ENCODE measurements around the gene STAB1.

STAB1 gene

GRCh38 chr3:52481819-52482521 lies 13.2 kb upstream of the STAB1 start:
- TF ChIP-seq, protein P1, sequence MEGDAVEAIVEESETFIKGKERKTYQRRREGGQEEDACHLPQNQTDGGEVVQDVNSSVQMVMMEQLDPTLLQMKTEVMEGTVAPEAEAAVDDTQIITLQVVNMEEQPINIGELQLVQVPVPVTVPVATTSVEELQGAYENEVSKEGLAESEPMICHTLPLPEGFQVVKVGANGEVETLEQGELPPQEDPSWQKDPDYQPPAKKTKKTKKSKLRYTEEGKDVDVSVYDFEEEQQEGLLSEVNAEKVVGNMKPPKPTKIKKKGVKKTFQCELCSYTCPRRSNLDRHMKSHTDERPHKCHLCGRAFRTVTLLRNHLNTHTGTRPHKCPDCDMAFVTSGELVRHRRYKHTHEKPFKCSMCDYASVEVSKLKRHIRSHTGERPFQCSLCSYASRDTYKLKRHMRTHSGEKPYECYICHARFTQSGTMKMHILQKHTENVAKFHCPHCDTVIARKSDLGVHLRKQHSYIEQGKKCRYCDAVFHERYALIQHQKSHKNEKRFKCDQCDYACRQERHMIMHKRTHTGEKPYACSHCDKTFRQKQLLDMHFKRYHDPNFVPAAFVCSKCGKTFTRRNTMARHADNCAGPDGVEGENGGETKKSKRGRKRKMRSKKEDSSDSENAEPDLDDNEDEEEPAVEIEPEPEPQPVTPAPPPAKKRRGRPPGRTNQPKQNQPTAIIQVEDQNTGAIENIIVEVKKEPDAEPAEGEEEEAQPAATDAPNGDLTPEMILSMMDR (IDR thresholded peaks at IDR 0.05; ENCODE audit: insufficient read depth, low read depth, low read length, missing control alignments): peak; percentile 38
- DNase-seq (ENCODE audit: low read depth): no peak
- H3K4me3 ChIP-seq (ENCODE audit: low read depth, low read length): no peak overlapping the region

GRCh38 chr3:52483081-52483480 lies 12.1 kb upstream of the STAB1 start:
- DNase-seq (ENCODE audit: low read depth): no peak
- H3K4me3 ChIP-seq (ENCODE audit: low read depth, low read length): no peak overlapping the region
- TF ChIP-seq, protein P1 (IDR thresholded peaks at IDR 0.05; ENCODE audit: insufficient read depth, low read depth, low read length, missing control alignments): no peak

DNA sequence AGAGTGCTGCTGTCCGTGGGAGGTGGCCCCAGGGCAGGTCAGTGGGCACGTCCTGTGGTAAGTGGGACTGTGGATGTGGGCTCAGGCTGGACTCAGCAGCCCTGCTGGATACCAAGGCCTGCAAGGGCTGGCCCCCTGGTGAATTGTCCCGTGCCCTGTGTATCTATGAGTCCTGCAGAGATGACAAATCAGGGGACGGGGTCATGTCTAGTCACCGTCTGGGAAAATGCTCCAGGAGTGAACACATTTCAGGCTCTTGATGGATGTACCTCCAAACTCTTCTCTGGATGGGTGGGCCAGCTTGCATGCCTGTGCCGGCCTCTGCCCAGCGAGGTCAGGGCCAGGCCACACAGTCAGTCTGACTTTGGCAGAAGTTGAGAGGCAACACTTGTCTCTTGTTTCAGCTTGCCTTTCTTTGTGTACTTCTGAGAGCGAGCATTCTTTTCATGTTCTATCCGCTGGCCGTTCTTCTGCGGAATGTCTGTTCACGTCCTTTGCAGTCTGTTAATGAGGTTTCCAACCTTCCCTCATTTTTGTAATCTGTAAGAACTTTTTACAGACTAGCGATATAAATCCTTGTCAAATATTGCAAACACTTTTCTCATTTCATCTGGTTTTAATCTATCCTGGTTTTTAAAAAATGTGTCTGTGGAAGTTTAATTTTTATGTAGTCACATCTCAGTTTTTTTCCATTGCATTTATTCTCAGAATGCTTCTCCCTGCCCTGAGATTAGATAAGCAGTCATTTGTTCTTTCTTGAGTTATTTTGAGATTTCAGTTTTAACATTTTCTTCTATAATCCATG lies 11.4 kb upstream of the STAB1 start:
- TF ChIP-seq, protein P1 (IDR thresholded peaks at IDR 0.05; ENCODE audit: insufficient read depth, low read depth, low read length, missing control alignments): no peak
- DNase-seq (ENCODE audit: low read depth): no peak

DNA sequence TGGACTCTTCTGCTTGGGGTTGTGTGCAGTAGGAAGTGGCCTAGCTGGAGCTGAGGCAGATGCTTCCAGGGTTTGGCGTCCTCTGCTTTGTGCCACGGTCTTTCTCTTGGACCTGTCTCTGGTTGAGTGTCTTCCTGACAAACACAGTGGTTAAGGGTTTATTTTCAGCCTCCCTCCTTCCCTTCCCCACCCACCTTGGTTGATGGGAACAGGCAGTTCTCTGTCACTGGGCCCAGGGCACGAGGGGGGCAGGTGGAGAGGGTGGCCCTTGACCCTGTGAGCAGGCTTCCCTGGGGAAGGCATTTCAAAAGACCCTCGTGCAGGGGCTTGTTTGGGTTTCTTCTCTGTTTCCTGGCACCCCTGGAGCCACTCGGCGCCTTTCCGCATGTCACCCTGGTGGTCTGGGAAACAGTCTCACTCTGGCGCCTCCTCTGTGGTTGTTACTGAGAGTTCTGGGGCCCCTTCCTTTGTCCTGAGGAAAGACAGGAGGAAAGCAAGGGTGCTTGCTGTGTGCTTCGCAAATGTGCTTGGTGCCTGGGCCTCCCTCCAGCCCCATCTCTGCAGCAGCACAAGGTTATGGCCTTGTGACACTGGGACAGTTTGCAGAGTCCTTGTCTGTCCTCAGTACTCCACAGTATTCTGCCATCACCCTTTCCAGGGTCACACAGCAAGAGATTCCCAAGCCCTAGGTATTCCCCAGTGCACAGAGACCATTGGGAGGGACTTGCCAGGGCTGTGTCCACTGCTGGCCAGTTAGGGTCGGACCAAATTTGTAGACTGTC lies 10.3 kb upstream of the STAB1 start:
- no peak overlapping the region for H3K4me3 ChIP-seq (ENCODE audit: low read depth, low read length)
- TF ChIP-seq, protein P1 (IDR thresholded peaks at IDR 0.05; ENCODE audit: insufficient read depth, low read depth, low read length, missing control alignments): no peak
- no peak for DNase-seq (ENCODE audit: low read depth)

More for the DNA sequence above, 11.4 kb upstream of the STAB1 start:
- no peak overlapping the region for H3K4me3 ChIP-seq (ENCODE audit: low read depth, low read length)

GRCh38 chr3:52487050-52487787 lies 7.9 kb upstream of the STAB1 start:
- H3K4me3 ChIP-seq (ENCODE audit: low read depth, low read length): no peak overlapping the region
- DNase-seq (ENCODE audit: low read depth): no peak
- TF ChIP-seq, protein P1 (IDR thresholded peaks at IDR 0.05; ENCODE audit: insufficient read depth, low read depth, low read length, missing control alignments): no peak
